HepG2 (cell line): Measurements from ENCODE around the gene MYO1B. TPM values are rescaled to one million over a fixed set of nuclear protein-coding genes. Genes with fewer than 3 reads are reported as not detected.

Experiments used
- DRAP1 ChIP-seq: IDR thresholded peaks from 2 replicates; pipeline ENCODE4 v1.6.1; 2016; ENCODE audit warnings: missing genetic modification reagents, missing compliant biosample characterization
- FLYWCH1 ChIP-seq: sonication (generic); formaldehyde crosslinking; IDR thresholded peaks from 2 replicates; pipeline ENCODE4 v1.8.1; 2023; ENCODE audit warnings: mild to moderate bottlenecking, missing genetic modification reagents
- HES4 ChIP-seq: sonication (generic); formaldehyde crosslinking; IDR thresholded peaks from 2 replicates; pipeline ENCODE4 v1.9.0; 2021; ENCODE audit warnings: mild to moderate bottlenecking, missing genetic modification reagents, borderline replicate concordance
- HMG20B ChIP-seq: conservative IDR thresholded peaks from 2 replicates; pipeline ENCODE4 v1.6.1; 2016; ENCODE audit warnings: missing genetic modification reagents, missing compliant biosample characterization
- HMGXB4 ChIP-seq, 2 experiments: sonication (generic) in 1 of 2; formaldehyde crosslinking in 1 of 2; IDR thresholded peaks; 2 replicates each; pipeline versions ENCODE4 v1.4.0 to v1.6.1; 2018 to 2020; ENCODE audit warnings: missing genetic modification reagents in 2 of 2, borderline replicate concordance in 1 of 2, low read depth in 1 of 2, mild to moderate bottlenecking in 1 of 2, missing biosample characterization in 1 of 2
- KAT2B ChIP-seq: fragments of 150-350 bp; IDR thresholded peaks from 2 replicates; pipeline ENCODE4 v1.6.1; 2014; ENCODE audit warnings: low read depth, low read length, borderline replicate concordance
- MED8 ChIP-seq: sonication (generic); formaldehyde crosslinking; IDR thresholded peaks from 2 replicates; pipeline ENCODE4 v1.8.1; 2023; ENCODE audit warnings: mild to moderate bottlenecking, missing genetic modification reagents; ENCODE audit not compliant: insufficient replicate concordance
- NR1H2 ChIP-seq: sonication (generic); formaldehyde crosslinking; IDR thresholded peaks from 2 replicates; pipeline ENCODE4 v1.8.1; 2022; ENCODE audit warnings: low read depth, missing genetic modification reagents, borderline replicate concordance
- POLR2G ChIP-seq: fragments of 200-400 bp; formaldehyde crosslinking; IDR thresholded peaks from 2 replicates; pipeline ENCODE4 v1.6.1; 2018; ENCODE audit warnings: mild to moderate bottlenecking, low read depth, low read length, moderate library complexity
- SP1 ChIP-seq, 2 experiments: fragments of 450-650 bp in 1 of 2; sonication (generic) in 1 of 2; formaldehyde crosslinking in 1 of 2; IDR thresholded peaks; 2 replicates each; pipeline versions ENCODE4 v1.4.0 to v1.6.1; 2016 to 2020; ENCODE audit warnings: missing genetic modification reagents in 1 of 2
- SP5 ChIP-seq: IDR thresholded peaks from 2 replicates; pipeline ENCODE4 v1.6.1; 2016; ENCODE audit warnings: low read depth, borderline replicate concordance
- SRSF4 ChIP-seq: fragments of 200-400 bp; formaldehyde crosslinking; IDR thresholded peaks from one replicate; pipeline ENCODE4 v1.6.1; 2018; ENCODE audit warnings: mild to moderate bottlenecking, low read depth, low read length, moderate library complexity; ENCODE audit not compliant: poor library complexity, severe bottlenecking
- TCF7L2 ChIP-seq: IDR thresholded peaks from 2 replicates; pipeline ENCODE4 v1.6.1; 2011; ENCODE audit warnings: mild to moderate bottlenecking, low read depth, low read length, moderate library complexity
- THYN1 ChIP-seq: sonication (generic); formaldehyde crosslinking; IDR thresholded peaks from 2 replicates; pipeline ENCODE4 v1.8.1; 2023; ENCODE audit warnings: low read depth, mild to moderate bottlenecking, moderate library complexity, missing genetic modification reagents, borderline replicate concordance
- ZNF331 ChIP-seq: sonication (generic); formaldehyde crosslinking; IDR thresholded peaks from 2 replicates; pipeline ENCODE4 v1.4.0; 2020; ENCODE audit warnings: missing genetic modification reagents
- ZNF724P ChIP-seq: sonication (generic); formaldehyde crosslinking; IDR thresholded peaks from 2 replicates; pipeline ENCODE4 v1.8.0; 2022; ENCODE audit warnings: missing genetic modification reagents, borderline replicate concordance
- ZNF891 ChIP-seq: sonication (generic); formaldehyde crosslinking; IDR thresholded peaks from 2 replicates; pipeline ENCODE4 v1.5.0; 2020; ENCODE audit warnings: mild to moderate bottlenecking, missing genetic modification reagents
- polyA plus RNA-seq, 8 experiments: library from polyadenylated mRNA; depleted of rRNA in 3 of 8; stranded (reverse) in 7 of 8; unstranded in 1 of 8; fragments of >200 nt; fragmentation: Illumina TruSeq in 4 of 8; extraction: Trizol in 4 of 8; gene quantifications; 2 replicates each; pipeline versions ENCODE4 v1.2.1 to v1.2.3, GENCODE V29; 2011 to 2016; ENCODE audit warnings: low read depth in 4 of 8, missing spikeins in 1 of 8, mixed read lengths in 1 of 8; ENCODE audit not compliant: insufficient read depth in 1 of 8
- total RNA-seq, 5 experiments: library from RNA; depleted of rRNA; stranded (reverse); fragments of >200 nt; fragmentation: Illumina TruSeq; extraction: Trizol; gene quantifications; 2 replicates each; pipeline ENCODE4 v1.2.3, GENCODE V29; 2016; ENCODE audit warnings: low read depth in 1 of 5
- TF ChIP-seq, protein P1 (sequence below): sonication (generic); formaldehyde crosslinking; IDR thresholded peaks from 2 replicates; pipeline ENCODE4 v1.9.0; 2021; ENCODE audit warnings: missing genetic modification reagents, mild to moderate bottlenecking, borderline replicate concordance
- TF ChIP-seq, protein P2 (sequence below): sonication (generic); formaldehyde crosslinking; IDR thresholded peaks from 2 replicates; pipeline ENCODE4 v1.5.1; 2020; ENCODE audit warnings: mild to moderate bottlenecking, missing genetic modification reagents

Gene MYO1B
- total and polyA plus RNA-seq, 2 of the 13 experiments (the other 11 are each of a cell fraction or from before 2014, with no cell fraction given), result 36.9 to 89.8 TPM

- TF ChIP-seq, protein P1, sequence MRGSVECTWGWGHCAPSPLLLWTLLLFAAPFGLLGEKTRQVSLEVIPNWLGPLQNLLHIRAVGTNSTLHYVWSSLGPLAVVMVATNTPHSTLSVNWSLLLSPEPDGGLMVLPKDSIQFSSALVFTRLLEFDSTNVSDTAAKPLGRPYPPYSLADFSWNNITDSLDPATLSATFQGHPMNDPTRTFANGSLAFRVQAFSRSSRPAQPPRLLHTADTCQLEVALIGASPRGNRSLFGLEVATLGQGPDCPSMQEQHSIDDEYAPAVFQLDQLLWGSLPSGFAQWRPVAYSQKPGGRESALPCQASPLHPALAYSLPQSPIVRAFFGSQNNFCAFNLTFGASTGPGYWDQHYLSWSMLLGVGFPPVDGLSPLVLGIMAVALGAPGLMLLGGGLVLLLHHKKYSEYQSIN (CRISPR knock-in tag), result no peak
- TF ChIP-seq ZNF724P (CRISPR knock-in tag) (peak; percentile 59; the same call in 1 of the 2 replicates), SRSF4 (no peak), HES4 (CRISPR knock-in tag) (no peak), TCF7L2 (no peak), POLR2G (no peak), ZNF891 (CRISPR knock-in tag) (no peak), THYN1 (CRISPR knock-in tag) (0 out of 2 replicates have a peak, but pooled peaks have one; percentile 13), NR1H2 (CRISPR knock-in tag) (no peak), DRAP1 (peak; percentile 56; the same call in 1 of the 2 replicates), FLYWCH1 (CRISPR knock-in tag) (no peak), HMGXB4 (CRISPR knock-in tag; IDR thresholded peaks at IDR 0.05; ENCODE audit: borderline replicate concordance in 1 of 2, low read depth in 1 of 2) (peak in 1 of 2 experiments; percentile 61; a peak in 1 of 4 replicates), SP5 (CRISPR knock-in tag) (peak; percentile 82), ZNF331 (no peak; the same call in 1 of the 2 replicates), SP1 (IDR thresholded peaks at IDR 0.05) (no peak), SP1 (CRISPR knock-in tag; IDR thresholded peaks at IDR 0.05) (no peak), KAT2B (no peak), HMG20B (CRISPR knock-in tag) (0 out of 2 replicates have a peak, but pooled peaks have one; percentile 24), MED8 (CRISPR knock-in tag) (no peak)
- TF ChIP-seq, protein P2, sequence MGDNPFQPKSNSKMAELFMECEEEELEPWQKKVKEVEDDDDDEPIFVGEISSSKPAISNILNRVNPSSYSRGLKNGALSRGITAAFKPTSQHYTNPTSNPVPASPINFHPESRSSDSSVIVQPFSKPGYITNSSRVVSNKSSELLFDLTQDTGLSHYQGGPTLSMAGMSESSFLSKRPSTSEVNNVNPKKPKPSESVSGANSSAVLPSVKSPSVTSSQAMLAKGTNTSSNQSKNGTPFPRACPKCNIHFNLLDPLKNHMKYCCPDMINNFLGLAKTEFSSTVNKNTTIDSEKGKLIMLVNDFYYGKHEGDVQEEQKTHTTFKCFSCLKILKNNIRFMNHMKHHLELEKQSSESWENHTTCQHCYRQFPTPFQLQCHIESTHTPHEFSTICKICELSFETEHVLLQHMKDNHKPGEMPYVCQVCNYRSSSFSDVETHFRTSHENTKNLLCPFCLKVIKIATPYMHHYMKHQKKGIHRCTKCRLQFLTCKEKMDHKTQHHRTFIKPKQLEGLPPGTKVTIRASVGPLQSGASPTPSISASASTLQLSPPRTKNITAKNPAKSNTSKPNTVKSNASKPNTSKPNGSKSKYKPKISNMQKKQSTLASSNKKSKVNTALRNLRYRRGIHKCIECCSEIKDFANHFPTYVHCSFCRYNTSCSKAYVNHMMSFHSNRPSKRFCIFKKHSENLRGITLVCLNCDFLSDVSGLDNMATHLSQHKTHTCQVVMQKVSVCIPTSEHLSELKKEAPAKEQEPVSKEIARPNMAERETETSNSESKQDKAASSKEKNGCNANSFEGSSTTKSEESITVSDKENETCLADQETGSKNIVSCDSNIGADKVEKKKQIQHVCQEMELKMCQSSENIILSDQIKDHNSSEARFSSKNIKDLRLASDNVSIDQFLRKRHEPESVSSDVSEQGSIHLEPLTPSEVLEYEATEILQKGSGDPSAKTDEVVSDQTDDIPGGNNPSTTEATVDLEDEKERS (CRISPR knock-in tag), result no peak
These were observed 131.9 kb downstream of the MYO1B start (continued) for GRCh38 chr2:191376981-191377629.
